ENCODE data around the gene MAP2K3. TPM values are rescaled to one million over a fixed set of nuclear protein-coding genes. Genes with fewer than 3 reads are reported as not detected.

The MAP2K3 gene
- total RNA-seq, 1 donor from 2014 or later: 294 TPM

- TF ChIP-seq, protein P1, sequence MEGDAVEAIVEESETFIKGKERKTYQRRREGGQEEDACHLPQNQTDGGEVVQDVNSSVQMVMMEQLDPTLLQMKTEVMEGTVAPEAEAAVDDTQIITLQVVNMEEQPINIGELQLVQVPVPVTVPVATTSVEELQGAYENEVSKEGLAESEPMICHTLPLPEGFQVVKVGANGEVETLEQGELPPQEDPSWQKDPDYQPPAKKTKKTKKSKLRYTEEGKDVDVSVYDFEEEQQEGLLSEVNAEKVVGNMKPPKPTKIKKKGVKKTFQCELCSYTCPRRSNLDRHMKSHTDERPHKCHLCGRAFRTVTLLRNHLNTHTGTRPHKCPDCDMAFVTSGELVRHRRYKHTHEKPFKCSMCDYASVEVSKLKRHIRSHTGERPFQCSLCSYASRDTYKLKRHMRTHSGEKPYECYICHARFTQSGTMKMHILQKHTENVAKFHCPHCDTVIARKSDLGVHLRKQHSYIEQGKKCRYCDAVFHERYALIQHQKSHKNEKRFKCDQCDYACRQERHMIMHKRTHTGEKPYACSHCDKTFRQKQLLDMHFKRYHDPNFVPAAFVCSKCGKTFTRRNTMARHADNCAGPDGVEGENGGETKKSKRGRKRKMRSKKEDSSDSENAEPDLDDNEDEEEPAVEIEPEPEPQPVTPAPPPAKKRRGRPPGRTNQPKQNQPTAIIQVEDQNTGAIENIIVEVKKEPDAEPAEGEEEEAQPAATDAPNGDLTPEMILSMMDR (IDR thresholded peaks at IDR 0.05): no peak
- Histone ChIP-seq H3K27me3 (no peaks in the 10 kb centered on the region), H3K36me3 (no peaks in the 10 kb centered on the region), H3K4me1 (no peaks in the 10 kb centered on the region), H3K27ac (no peak overlapping the region), H3K4me3 (no peak overlapping the region), H3K9me3 (no peaks in the 10 kb centered on the region)
- no peak for DNase-seq (ENCODE audit: low spot score in 2 of 2)
- intact Hi-C loops (cut with DNase I): no loop called here
Observed at GRCh38 chr17:21360048-21360447, 75.5 kb downstream of the MAP2K3 start.

DNA sequence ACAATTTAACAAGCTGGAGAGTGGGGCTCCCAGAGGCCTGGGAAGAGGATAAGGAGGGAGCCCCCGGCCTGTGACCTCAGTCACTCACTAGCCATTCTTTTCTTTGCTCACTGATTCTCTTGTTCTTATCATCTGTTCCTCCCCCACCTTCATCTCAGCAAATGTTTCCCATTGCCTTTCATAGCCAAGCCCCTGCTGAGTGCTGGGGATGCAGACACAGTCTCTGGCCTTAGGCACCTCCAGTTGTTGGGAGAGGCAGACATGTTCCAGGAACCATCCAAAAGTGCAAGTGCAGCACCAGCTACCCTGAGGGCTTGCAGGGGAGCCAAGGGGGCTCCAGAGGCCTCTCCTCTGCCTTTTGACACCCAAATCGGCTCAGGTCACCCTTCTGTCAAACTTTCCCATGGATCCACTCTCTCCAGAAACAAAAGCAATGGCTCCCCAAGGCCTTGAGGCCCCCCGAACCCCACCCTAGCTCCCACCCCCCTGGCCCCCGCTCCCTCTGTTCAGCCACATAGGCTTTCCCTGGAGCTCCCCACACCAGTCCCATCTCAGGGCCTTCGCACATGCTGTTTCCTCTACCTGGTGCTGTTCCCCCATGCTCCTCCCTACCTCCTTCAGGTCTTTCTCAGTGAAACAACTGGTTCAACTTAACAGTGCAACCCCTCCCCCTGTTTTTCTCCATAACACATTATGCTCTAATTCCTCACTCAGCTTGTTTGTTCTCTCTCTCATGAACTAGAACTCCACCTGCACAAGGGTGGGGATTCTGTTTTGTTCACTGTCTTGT, 76.7 kb downstream of the MAP2K3 start:
- H3K4me3 ChIP-seq: no peak overlapping the region
- intact Hi-C loops (cut with DNase I): no loop called here
- H3K36me3 ChIP-seq: no peaks in the 10 kb centered on the region
- H3K27ac ChIP-seq: no peak overlapping the region
- no peaks in the 10 kb centered on the region for H3K9me3 ChIP-seq
- no peaks in the 10 kb centered on the region for H3K27me3 ChIP-seq
- DNase-seq (ENCODE audit: low spot score in 2 of 2): no peak
- TF ChIP-seq, protein P1 (IDR thresholded peaks at IDR 0.05): no peak
- H3K4me1 ChIP-seq: no peaks in the 10 kb centered on the region

DNA sequence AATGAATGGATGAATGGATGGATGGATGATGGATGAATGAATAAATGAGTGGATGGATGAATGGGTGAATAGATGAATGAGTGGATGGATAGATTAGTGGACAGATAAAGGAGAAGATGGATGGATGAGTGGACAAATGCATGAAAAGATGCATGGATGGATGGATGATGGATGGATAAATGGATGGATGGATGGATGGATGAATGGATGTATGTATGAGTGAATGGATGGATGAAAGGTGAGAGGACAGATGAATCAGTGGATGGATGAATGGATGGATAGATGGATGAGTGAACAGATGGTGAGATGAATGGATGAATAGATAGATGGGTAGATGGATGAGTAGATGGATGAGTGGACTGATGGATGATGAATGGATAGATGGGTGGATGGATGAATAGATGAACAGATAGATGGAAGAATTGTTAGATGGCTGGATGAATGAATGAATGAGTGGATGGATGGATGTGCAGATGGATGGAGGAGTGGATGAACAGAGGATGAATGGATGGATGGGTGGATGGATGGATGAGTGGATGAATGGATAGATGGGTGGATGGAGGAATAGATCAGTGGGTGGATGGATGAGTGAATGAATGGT, 77.9 kb downstream of the MAP2K3 start:
- Histone ChIP-seq H3K27ac (no peak overlapping the region), H3K27me3 (no peaks in the 10 kb centered on the region), H3K4me1 (no peaks in the 10 kb centered on the region), H3K36me3 (no peaks in the 10 kb centered on the region), H3K9me3 (no peaks in the 10 kb centered on the region), H3K4me3 (no peak overlapping the region)
- TF ChIP-seq, protein P1 (IDR thresholded peaks at IDR 0.05): no peak
- intact Hi-C loops (cut with DNase I): no loop called here
- no peak for DNase-seq (ENCODE audit: low spot score in 2 of 2)

GRCh38 chr17:21363776-21364642, 79.5 kb downstream of the MAP2K3 start:
- intact Hi-C loops (cut with DNase I): no loop called here
- Histone ChIP-seq H3K36me3 (no peaks in the 10 kb centered on the region), H3K27me3 (no peaks in the 10 kb centered on the region), H3K9me3 (no peaks in the 10 kb centered on the region), H3K4me1 (no peaks in the 10 kb centered on the region), H3K4me3 (no peak overlapping the region), H3K27ac (no peak overlapping the region)
- DNase-seq (ENCODE audit: low spot score in 2 of 2): no peak
- TF ChIP-seq, protein P1 (IDR thresholded peaks at IDR 0.05): no peak

Other genes with a start within 250 kb of the MAP2K3 start
- 170 TPM for gene USP22, start 241.7 kb upstream of the MAP2K3 start, total RNA-seq
- 89.5 TPM for gene DHRS7B, start 157.7 kb upstream of the MAP2K3 start, total RNA-seq
- 25.7 TPM for gene TMEM11, start 70.5 kb upstream of the MAP2K3 start, total RNA-seq
- 13.4 TPM for gene NATD1, start 31.3 kb upstream of the MAP2K3 start, total RNA-seq
- gene KCNJ12, start 91.6 kb downstream of the MAP2K3 start, total RNA-seq: 13.2 TPM

All from ascending aorta (tissue), 2 donors.